GM10847 (cell line): Measurements from ENCODE around the gene VIL1.

Source experiments
- POLR2A ChIP-seq: IDR thresholded peaks from 2 replicates; pipeline ENCODE4 v1.6.1; 2011; ENCODE audit not compliant: insufficient read length; ENCODE audit errors: extremely low read depth

The VIL1 gene

DNA sequence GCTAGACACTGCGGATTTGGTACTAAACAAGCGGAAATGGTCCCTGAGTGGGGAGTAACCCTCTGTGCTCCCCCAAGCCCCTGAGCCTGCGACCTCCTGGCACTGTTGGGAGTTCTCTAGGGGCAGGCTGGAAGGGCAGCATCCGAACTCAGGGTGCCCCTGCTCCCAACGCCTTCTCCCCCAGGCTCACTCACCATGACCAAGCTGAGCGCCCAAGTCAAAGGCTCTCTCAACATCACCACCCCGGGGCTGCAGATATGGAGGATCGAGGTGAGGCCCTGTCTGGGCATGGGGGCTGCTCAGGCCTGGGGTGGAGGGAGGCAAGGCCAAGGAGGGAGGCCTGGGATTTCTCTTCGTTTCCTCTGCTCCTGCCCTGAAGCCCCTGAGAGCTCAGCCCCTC, 4.7 kb downstream of the VIL1 start:
- no peak for TF ChIP-seq POLR2A

DNA sequence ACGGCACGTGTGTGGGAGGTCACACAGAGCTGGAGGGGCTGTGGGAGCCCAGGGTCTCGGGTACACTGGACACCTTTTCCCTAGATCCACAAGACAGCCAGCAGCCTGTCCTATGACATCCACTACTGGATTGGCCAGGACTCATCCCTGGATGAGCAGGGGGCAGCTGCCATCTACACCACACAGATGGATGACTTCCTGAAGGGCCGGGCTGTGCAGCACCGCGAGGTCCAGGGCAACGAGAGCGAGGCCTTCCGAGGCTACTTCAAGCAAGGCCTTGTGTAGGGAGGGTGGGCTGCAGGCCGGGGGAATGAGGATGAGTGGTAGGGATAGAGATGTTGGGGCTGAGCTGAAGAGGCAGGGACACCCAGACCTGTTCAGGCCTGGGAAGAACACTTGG, 6.6 kb downstream of the VIL1 start:
- TF ChIP-seq POLR2A, result no peak

DNA sequence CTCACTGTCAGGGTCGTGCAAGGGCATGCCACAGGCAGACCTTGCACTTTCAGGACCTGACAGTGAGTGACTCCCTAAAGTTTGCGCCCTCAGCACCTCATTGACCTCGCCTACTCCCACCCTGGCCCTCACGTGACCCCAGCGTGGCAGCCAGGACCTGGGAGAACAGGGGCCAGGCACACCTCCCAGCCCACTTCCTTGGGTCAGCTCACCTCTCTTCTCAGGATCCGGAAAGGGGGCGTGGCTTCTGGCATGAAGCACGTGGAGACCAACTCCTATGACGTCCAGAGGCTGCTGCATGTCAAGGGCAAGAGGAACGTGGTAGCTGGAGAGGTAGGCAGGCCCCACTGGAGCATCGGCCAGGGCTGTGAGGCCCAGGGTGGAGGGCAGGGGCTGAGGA, 8.8 kb downstream of the VIL1 start:
- TF ChIP-seq POLR2A, result no peak

DNA sequence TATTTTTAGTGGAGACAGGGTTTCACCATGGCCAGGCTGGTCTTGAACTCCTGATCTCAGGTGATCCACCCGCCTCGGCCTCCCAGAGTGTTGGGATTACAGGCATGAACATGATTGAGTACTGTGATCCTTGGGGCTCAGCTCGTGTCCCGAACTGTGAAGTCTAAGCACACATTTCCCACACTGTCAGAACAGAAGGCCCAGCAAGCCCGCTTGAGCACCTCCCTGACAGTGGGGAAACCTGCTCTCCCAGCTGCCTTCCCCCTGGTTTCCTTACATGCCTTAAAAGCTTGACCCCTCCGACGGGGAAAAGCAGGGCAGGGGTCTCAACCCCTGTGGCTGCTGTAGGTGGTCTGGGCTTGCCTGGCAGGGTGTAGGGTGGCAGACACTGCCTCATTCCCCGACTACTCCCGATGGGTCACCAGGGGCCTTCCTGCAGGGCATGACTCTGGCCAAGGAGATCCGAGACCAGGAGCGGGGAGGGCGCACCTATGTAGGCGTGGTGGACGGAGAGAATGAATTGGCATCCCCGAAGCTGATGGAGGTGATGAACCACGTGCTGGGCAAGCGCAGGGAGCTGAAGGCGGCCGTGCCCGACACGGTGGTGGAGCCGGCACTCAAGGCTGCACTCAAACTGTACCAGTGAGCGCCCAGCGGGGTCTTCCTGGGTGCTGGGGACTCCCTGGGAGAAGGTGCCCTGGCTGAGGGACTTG, 10.1 kb downstream of the VIL1 start:
- TF ChIP-seq POLR2A, result no peak

DNA sequence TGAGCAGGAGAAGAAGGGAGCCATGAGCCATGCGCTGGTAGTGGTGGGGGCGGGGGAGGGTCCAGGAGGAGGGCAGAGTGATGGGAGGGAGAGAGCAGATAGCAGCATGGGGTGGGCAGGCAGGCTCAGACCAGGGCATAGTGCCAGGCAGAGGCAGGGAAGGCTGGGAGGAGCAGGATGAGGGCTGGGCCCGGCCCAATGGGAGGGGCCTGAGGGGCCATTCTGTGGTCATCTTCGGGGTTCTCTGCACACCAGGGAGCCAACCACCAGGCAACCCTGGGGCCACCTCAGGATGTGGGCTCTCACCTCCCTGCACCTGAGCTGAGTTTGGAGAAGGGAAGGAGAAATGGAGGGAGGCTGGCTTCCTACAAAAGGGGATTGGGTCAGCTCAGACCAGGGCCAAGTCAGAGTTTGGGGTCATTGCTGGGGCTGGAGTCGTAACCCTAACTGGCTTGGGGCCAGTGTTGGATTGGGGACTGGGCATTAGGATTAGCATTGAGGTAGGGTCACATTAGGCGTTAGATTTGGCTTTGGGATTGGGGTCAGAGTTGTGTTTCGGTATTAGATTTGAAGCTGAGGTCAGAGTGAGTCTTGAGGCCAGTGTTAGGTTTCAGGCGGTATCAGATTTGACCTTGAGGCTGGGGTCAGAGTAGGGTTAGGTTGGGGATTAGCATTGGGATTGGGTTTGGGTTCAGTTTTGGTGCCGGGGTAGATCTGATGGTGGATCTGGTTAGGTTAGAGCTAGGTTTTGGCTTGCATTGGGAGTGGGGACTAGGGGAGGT, 11.2 kb downstream of the VIL1 start:
- TF ChIP-seq POLR2A, result no peak

DNA sequence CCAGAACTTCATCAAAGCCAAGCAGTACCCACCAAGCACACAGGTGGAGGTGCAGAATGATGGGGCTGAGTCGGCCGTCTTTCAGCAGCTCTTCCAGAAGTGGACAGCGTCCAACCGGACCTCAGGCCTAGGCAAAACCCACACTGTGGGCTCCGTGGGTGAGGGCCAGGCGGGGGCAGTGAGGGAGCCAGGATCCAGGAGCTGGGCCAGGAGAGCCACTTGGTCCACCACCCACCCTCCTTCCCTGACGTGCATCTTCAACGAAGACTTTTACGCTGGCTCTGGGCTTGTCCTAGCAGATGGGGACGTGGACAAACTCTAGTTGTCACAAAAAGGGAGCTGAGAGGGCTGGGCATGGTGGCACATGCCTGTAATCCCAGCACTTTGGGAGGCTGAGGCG, 11.8 kb downstream of the VIL1 start:
- TF ChIP-seq POLR2A, result no peak

DNA sequence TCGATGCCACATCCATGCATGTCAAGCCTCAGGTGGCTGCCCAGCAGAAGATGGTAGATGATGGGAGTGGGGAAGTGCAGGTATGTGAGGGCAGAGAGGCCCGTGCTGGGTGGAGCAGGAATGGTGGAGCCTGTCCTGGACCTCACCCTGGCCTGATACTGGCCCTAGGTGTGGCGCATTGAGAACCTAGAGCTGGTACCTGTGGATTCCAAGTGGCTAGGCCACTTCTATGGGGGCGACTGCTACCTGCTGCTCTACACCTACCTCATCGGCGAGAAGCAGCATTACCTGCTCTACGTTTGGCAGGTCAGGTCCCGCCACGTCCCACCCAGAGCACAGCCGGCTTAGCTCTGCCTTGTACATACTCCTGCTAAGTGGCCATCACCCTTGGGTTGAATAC, 13.0 kb downstream of the VIL1 start:
- no peak for TF ChIP-seq POLR2A

DNA sequence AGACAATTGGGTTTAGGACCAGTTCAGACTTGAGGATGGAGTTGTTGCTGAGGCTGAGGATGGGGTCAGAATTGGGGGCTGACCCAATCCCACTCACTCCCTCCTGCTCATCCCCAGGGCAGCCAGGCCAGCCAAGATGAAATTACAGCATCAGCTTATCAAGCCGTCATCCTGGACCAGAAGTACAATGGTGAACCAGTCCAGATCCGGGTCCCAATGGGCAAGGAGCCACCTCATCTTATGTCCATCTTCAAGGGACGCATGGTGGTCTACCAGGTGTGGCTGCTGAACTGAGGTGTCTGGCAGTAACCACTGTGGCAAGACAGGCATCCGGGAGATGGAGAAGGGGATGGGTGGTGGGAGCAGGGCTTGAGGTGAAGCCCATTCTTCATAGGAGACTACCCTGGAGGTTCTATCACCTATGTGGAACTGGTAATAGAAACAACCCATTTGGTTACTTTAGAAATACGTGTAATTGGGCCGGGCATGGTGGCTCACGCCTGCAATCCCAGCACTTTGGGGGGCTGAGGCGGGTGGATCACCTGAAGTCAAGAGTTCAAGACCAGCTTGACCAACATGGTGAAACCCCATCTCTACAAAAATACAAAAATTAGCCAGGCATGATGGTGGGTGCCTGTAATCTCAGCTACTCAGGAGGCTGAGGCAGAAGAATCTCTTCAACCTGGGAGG, 13.9 kb downstream of the VIL1 start:
- TF ChIP-seq POLR2A, result no peak

DNA sequence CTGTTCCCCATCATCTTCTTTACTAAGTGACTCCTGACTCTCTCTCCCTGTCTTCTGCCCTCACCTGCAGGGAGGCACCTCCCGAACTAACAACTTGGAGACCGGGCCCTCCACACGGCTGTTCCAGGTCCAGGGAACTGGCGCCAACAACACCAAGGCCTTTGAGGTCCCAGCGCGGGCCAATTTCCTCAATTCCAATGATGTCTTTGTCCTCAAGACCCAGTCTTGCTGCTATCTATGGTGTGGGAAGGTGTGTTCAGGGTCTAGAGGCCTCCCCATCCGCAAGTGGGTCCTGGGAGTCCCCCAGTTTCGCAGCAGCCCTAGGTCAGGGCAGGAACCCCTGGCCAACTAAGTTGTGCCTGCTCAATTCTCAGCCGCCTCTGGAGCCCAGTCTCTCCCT, 15.5 kb downstream of the VIL1 start:
- no peak for TF ChIP-seq POLR2A

DNA sequence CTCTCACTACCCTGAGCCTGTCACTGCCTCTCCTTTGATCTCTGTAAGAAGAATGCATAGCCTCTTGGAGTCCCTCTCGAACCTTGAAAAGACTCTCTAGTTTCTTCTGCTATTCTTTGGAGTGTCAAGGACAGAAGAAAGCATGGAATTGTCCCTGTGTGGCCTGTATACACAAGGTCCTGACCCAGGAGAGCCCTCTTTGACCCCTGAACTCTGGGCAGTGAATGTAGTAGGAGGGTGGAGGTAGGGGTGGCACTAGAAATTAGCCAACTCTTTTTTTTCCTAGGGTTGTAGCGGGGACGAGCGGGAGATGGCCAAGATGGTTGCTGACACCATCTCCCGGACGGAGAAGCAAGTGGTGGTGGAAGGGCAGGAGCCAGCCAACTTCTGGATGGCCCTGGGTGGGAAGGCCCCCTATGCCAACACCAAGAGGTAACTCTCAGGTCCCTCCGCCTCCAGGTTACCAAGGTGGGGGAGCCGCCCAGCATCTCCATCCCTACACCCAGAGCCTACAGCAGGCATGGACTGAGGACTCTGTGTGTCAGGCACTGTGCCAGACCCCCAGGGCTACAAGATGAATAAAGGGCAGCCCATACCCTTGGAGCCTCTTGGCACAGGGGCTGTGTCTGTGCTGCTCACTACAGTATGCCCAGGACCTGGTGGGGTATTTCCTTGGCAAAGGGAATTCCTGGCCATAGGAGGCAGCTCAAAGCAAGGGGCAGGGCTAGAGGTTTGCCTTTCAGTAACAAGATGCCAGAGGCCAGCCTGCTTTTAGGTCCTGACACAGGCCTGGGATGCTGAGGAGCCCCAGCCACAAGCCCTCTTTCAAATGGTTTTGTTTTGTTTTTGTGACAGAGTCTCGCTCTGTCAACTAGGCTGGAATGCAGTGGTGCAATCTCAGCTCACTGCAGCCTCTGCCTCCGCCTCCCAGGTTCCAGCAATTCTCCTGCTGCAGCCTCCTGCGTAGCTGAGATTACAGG, 16.4 kb downstream of the VIL1 start:
- TF ChIP-seq POLR2A, result no peak

DNA sequence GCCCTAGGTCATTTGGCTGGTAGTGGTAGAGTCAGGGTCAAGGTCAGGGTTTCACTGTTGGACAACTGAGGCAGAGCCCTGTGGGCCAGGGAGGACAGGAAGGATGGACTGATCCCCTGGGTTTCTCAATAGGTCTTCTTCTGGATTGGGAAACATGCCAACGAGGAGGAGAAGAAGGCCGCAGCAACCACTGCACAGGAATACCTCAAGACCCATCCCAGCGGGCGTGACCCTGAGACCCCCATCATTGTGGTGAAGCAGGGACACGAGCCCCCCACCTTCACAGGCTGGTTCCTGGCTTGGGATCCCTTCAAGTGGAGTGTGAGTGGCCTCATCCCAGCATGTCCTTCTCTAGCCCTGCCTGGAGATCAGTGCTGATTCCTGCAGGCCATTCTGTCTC, 18.1 kb downstream of the VIL1 start:
- TF ChIP-seq POLR2A, result no peak

DNA sequence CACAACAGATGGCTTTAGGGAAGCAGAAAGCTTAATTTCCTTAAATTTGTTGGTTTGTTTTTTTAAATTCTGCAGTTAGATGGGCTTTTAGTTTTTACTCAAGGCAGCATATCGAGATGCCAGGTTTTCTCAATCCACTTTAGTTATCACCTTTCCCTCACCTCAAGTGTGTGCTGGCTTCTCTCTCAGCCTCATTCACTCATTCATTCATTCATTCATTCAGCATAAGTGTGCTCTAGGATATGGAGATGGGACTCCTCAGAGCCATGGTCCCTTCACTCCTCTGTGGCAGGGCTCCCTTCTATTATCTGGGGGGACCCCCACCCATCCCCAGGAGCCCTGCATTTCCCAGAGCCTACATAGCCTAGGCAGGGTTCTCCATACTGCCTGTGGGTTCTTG, 19.0 kb downstream of the VIL1 start:
- TF ChIP-seq POLR2A, result no peak

DNA sequence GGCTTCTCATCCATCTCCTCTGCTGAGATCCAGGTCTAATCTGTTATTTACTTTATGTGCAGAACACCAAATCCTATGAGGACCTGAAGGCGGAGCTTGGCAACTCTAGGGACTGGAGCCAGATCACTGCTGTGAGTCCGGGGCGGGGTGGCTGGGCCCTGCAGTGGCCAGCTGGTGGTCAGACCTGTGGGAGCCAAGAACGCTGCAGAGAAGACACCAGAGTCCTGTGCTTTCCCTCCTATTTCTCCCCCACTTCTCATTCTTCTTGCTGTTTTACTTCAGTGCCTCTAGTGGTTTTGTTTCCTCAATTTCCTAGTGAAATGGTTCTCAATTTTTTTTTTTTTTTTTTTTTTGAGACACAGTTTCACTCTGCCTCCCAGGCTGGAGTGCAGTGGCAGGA, 19.7 kb downstream of the VIL1 start:
- no peak for TF ChIP-seq POLR2A

DNA sequence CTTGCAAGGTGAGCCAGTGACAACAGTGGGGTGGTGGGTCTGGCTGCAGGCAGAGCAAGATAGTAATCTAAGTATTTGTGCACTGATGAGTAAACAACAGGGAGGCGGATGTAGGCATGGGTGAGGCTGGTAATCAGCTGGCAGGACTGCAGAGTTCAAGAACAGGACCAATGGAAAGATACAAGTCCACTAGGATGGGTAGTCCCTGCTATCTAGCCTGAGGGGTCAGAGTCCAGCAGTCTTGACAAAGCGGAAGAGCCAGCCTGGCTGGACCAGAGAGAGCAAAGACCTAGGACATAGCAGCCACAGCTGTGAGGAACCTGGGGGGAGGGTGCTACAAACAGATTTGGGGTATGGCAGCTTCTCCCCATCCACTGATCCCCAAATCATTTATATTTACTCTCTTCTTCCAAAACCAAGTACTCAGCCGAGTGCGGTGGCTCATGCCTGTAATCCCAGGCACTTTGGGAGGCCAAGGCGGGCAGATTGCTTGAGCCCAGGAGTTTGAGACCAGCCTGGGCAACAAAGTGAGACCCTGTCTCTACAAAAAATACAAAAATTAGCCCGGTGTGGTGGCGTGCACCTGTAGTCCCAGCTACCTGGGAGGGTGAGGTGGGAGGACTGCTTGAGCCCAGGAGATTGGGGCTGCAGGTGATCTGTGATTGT, 25.9 kb downstream of the VIL1 start:
- no peak for TF ChIP-seq POLR2A
